Esophagus muscularis mucosa (tissue), 4 donors: ENCODE measurements around the gene MPC1.

Source experiments
- EP300 ChIP-seq: sonication (generic); formaldehyde crosslinking; IDR thresholded peaks from one replicate; pipeline ENCODE4 v1.6.1; 2017; ENCODE audit warnings: antibody characterized with exemption
- POLR2A ChIP-seq: fragments of 450-650 bp; IDR thresholded peaks from one replicate; pipeline ENCODE4 v1.6.1; 2017; ENCODE audit warnings: antibody characterized with exemption, moderate library complexity, mild to moderate bottlenecking, low read depth
- TF ChIP-seq, protein P1 (sequence below), 3 experiments: fragments of 200-600 bp in 2 of 3; fragments of 450-650 bp in 1 of 3; sonication (generic) in 2 of 3; IDR thresholded peaks; one replicate each; pipeline ENCODE4 v1.5.1; 2017 to 2019; ENCODE audit warnings: antibody characterized with exemption in 3 of 3, mild to moderate bottlenecking in 2 of 3, moderate library complexity in 1 of 3

GRCh38 chr6:166422201-166422940, 39.6 kb upstream of the MPC1 start:
- TF ChIP-seq, protein P1, sequence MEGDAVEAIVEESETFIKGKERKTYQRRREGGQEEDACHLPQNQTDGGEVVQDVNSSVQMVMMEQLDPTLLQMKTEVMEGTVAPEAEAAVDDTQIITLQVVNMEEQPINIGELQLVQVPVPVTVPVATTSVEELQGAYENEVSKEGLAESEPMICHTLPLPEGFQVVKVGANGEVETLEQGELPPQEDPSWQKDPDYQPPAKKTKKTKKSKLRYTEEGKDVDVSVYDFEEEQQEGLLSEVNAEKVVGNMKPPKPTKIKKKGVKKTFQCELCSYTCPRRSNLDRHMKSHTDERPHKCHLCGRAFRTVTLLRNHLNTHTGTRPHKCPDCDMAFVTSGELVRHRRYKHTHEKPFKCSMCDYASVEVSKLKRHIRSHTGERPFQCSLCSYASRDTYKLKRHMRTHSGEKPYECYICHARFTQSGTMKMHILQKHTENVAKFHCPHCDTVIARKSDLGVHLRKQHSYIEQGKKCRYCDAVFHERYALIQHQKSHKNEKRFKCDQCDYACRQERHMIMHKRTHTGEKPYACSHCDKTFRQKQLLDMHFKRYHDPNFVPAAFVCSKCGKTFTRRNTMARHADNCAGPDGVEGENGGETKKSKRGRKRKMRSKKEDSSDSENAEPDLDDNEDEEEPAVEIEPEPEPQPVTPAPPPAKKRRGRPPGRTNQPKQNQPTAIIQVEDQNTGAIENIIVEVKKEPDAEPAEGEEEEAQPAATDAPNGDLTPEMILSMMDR (IDR thresholded peaks at IDR 0.05) = no peak
- TF ChIP-seq POLR2A (no peak), EP300 (no peak)
